CD14-positive monocyte (primary cell): ENCODE measurements around the gene FANCI. TPM values are rescaled to one million over a fixed set of nuclear protein-coding genes. Genes with fewer than 3 reads are reported as not detected.

Experiments used
- DNase-seq, 3 donors: peaks; one replicate each; pipeline ENCODE4 v3.0.0-alpha.2; 2011 to 2022
- H2AFZ ChIP-seq: 2 replicates; pipeline ENCODE4 v1.6.0; 2012; ENCODE audit warnings: mild to moderate bottlenecking, low read depth, low read length, inconsistent platforms; ENCODE audit not compliant: insufficient read depth, poor library complexity, severe bottlenecking
- H3K27ac ChIP-seq, 2 donors: 1 replicate in 1 of 2; 2 replicates in 1 of 2; pipeline ENCODE4 v1.5.1; 2012 to 2013; ENCODE audit warnings: low read length in 2 of 2, control low read depth in 1 of 2, inconsistent platforms in 1 of 2, low read depth in 1 of 2, mild to moderate bottlenecking in 1 of 2
- H3K27me3 ChIP-seq, 2 donors: one replicate each; pipeline versions ENCODE4 v1.6.0 to v1.6.1; 2011 to 2013; ENCODE audit warnings: low read length in 2 of 2; ENCODE audit not compliant: control insufficient read depth in 2 of 2, insufficient read depth in 2 of 2
- H3K36me3 ChIP-seq, 2 donors: replicated peaks in 1 of 2; 1 replicate in 1 of 2; 2 replicates in 1 of 2; pipeline versions ENCODE4 v1.5.1 to v1.6.1; 2012 to 2013; ENCODE audit warnings: low read length in 2 of 2, control low read depth in 1 of 2, inconsistent platforms in 1 of 2, mild to moderate bottlenecking in 1 of 2; ENCODE audit not compliant: insufficient read depth in 2 of 2, control insufficient read depth in 1 of 2
- H3K4me1 ChIP-seq, 2 donors: 1 replicate in 1 of 2; 2 replicates in 1 of 2; pipeline versions ENCODE4 v1.5.1 to v1.6.1; 2012 to 2013; ENCODE audit warnings: low read length in 2 of 2, control low read depth in 1 of 2, inconsistent platforms in 1 of 2, mild to moderate bottlenecking in 1 of 2, moderate library complexity in 1 of 2; ENCODE audit not compliant: insufficient read depth in 2 of 2, control insufficient read depth in 1 of 2
- H3K4me2 ChIP-seq: replicated peaks from 2 replicates; pipeline ENCODE3; 2012; ENCODE audit warnings: low read length, moderate library complexity, mild to moderate bottlenecking; ENCODE audit not compliant: poor library complexity, severe bottlenecking; ENCODE audit errors: extremely low read depth
- H3K4me3 ChIP-seq, 3 experiments: fragments of 200-600 bp in 1 of 3; sonication (generic) in 1 of 3; replicated peaks in 1 of 3; 1 replicate in 2 of 3; 2 replicates in 1 of 3; pipeline ENCODE4 v1.5.1; 2011 to 2013; ENCODE audit warnings: low read length in 3 of 3, mild to moderate bottlenecking in 3 of 3, control low read depth in 2 of 3, low read depth in 2 of 3, inconsistent platforms in 1 of 3, moderate library complexity in 1 of 3
- H3K79me2 ChIP-seq: 2 replicates; pipeline ENCODE4 v1.6.0; 2012; ENCODE audit warnings: mild to moderate bottlenecking, control low read depth, inconsistent platforms, low read length, moderate library complexity; ENCODE audit not compliant: insufficient read depth
- H3K9ac ChIP-seq: 2 replicates; pipeline ENCODE4 v1.6.0; 2017; ENCODE audit warnings: low read length, mild to moderate bottlenecking; ENCODE audit not compliant: insufficient read depth, poor library complexity, severe bottlenecking
- H3K9me3 ChIP-seq, 2 donors: replicated peaks in 1 of 2; 1 replicate in 1 of 2; 2 replicates in 1 of 2; pipeline versions ENCODE4 v1.5.1 to v1.6.1; 2012 to 2013; ENCODE audit warnings: low read length in 2 of 2, control low read depth in 1 of 2; ENCODE audit not compliant: control insufficient read depth in 1 of 2, insufficient read depth in 1 of 2
- H4K20me1 ChIP-seq: 2 replicates; pipeline ENCODE4 v1.6.0; 2012; ENCODE audit warnings: mild to moderate bottlenecking, low read length, control low read depth, moderate library complexity; ENCODE audit not compliant: insufficient read depth
- H3K27ac Mint-ChIP-seq, 7 donors: one replicate each; pipeline ENCODE4 v1.8.0; 2020; ENCODE audit warnings: mild to moderate bottlenecking in 7 of 7, mixed read lengths in 7 of 7, moderate library complexity in 6 of 7, inconsistent platforms in 2 of 7
- H3K27me3 Mint-ChIP-seq, 3 donors: one replicate each; pipeline ENCODE4 v1.8.0; 2021 to 2022; ENCODE audit warnings: low read depth in 3 of 3, mild to moderate bottlenecking in 3 of 3, mixed read lengths in 3 of 3, moderate library complexity in 3 of 3, inconsistent platforms in 1 of 3
- H3K36me3 Mint-ChIP-seq, 2 donors: one replicate each; pipeline ENCODE4 v1.8.0; 2020; ENCODE audit warnings: mixed read lengths in 2 of 2, inconsistent platforms in 1 of 2, mild to moderate bottlenecking in 1 of 2
- H3K4me1 Mint-ChIP-seq: one replicate; pipeline ENCODE4 v1.8.0; 2020; ENCODE audit warnings: mild to moderate bottlenecking, mixed read lengths
- H3K4me3 Mint-ChIP-seq, 2 donors: one replicate each; pipeline ENCODE4 v1.8.0; 2020; ENCODE audit warnings: mild to moderate bottlenecking in 2 of 2, mixed read lengths in 2 of 2, moderate library complexity in 1 of 2
- H3K9me3 Mint-ChIP-seq, 7 donors: one replicate each; pipeline ENCODE4 v1.8.0; 2020 to 2022; ENCODE audit warnings: mixed read lengths in 7 of 7, mild to moderate bottlenecking in 6 of 7, moderate library complexity in 6 of 7, inconsistent platforms in 2 of 7
- WGBS: methylation state at CpG from one replicate; pipeline ENCODE4 v1.1.5; 2013; ENCODE audit warnings: missing lambda C conversion rate; ENCODE audit not compliant: insufficient coverage; 5-methylcytosine and 5-hydroxymethylcytosine counted together
- intact Hi-C, 2 donors: fragments of 100-400 bp; cut with micrococcal nuclease; formaldehyde crosslinking; loops; one replicate each; pipeline versions ENCODE4 v1.15.0 to v1.15.1; 2023
- polyA plus RNA-seq, 3 donors: library from polyadenylated mRNA; depleted of rRNA in 1 of 3; unstranded in 2 of 3; stranded (reverse) in 1 of 3; fragments of 300-500 nt in 2 of 3; fragments of >200 nt in 1 of 3; fragmentation: Illumina TruSeq in 2 of 3; gene quantifications; 1 replicate in 2 of 3; 2 replicates in 1 of 3; pipeline ENCODE4 v1.2.3, GENCODE V29; 2012 to 2021
- TF ChIP-seq, protein P1 (sequence below): fragments of 200-600 bp; IDR thresholded peaks from one replicate; pipeline ENCODE4 v1.8.0; 2022; ENCODE audit warnings: antibody characterized with exemption, mild to moderate bottlenecking

The FANCI gene
- polyA plus RNA-seq, 3 donors = 1.4 to 2.6 (median 1.5) TPM

DNA sequence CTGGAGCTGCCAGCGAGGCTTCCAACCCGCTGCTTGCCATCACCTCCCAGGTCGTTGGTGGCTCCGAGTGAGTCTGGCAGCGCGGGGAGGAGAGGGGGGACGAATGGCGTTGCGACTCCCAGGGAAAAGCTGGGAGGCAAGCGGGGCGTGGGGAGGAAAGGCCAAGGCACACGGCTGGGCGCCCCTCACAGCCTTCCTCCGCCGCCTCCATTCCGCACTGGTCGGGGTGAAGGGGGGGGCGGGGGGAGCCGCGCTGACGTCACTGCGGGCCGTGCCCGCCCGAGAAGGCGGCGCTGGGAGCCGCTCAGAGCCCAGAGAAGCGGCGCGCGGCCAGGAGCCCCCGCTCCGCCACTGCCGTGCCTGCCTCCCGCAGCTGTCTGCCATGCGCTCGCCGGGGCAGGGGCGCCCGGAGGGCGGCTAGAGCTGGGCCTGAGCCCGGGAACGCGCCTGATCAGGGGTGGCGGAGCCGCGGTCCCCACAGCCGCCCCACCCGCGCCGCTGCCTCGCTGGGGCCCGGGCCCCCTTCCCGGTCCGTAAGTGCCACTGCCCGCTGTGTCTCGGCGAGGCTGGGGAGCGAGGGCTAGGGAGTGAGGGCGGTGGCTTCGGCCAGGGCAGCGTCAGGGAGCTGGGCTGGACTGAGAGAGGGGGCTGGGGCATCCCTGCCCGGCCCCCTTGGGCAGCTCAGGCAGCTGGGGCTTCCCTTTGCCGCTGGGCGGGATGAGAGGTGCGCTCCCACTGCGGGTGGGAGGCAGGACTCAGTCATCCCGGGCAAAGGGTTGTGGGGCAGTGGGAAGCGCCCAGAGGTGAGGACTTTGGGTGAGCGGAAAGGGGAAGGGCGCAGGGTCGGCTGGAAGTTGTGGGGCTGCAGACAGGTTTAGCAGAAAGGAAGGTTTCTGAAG is 118.7 kb downstream of the FANCI start:
- H3K79me2 ChIP-seq = no peaks in the 10 kb centered on the region
- H3K9ac ChIP-seq = no peak overlapping the region
- H3K27ac ChIP-seq = no peak overlapping the region
- peaks cover 86 to 99% (median 92%) of the 10 kb centered on the region in 3 donors for H3K27me3 Mint-ChIP-seq
- TF ChIP-seq, protein P1, sequence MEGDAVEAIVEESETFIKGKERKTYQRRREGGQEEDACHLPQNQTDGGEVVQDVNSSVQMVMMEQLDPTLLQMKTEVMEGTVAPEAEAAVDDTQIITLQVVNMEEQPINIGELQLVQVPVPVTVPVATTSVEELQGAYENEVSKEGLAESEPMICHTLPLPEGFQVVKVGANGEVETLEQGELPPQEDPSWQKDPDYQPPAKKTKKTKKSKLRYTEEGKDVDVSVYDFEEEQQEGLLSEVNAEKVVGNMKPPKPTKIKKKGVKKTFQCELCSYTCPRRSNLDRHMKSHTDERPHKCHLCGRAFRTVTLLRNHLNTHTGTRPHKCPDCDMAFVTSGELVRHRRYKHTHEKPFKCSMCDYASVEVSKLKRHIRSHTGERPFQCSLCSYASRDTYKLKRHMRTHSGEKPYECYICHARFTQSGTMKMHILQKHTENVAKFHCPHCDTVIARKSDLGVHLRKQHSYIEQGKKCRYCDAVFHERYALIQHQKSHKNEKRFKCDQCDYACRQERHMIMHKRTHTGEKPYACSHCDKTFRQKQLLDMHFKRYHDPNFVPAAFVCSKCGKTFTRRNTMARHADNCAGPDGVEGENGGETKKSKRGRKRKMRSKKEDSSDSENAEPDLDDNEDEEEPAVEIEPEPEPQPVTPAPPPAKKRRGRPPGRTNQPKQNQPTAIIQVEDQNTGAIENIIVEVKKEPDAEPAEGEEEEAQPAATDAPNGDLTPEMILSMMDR = no peak
- H3K4me1 Mint-ChIP-seq = peaks cover 56% of the 10 kb centered on the region
- no peaks in the 10 kb centered on the region for H3K36me3 ChIP-seq
- H3K9me3 ChIP-seq = peaks cover 4 to 38% of the 10 kb centered on the region in 2 donors
- no peak overlapping the region for H2AFZ ChIP-seq
- H3K27ac Mint-ChIP-seq = no peak overlapping the region
- peaks cover 10 to 25% of the 10 kb centered on the region in 2 donors for H3K36me3 Mint-ChIP-seq
- peaks cover 2 to 34% (median 19%) of the 10 kb centered on the region in 7 donors for H3K9me3 Mint-ChIP-seq
- H3K4me3 ChIP-seq = peak overlapping the region in 1 of 3 experiments; percentile 3
- WGBS = 5% methylated on average over 53 of the region's 73 CpGs
- intact Hi-C loops = loop anchor here (5.0 kb wide), 2 partner anchors 35 to 45 kb away; no protein-coding TSS in a partner anchor
- peaks cover 38 to 51% of the 10 kb centered on the region in 2 donors for H3K4me1 ChIP-seq
- no peak for DNase-seq
- H3K4me2 ChIP-seq = peak overlapping the region; percentile 43
- peaks cover 73 to 95% of the 10 kb centered on the region in 2 donors for H3K27me3 ChIP-seq
- H4K20me1 ChIP-seq = peaks cover 37% of the 10 kb centered on the region
- H3K4me3 Mint-ChIP-seq = peak overlapping the region in 1 of 2 donors; percentile 93

DNA sequence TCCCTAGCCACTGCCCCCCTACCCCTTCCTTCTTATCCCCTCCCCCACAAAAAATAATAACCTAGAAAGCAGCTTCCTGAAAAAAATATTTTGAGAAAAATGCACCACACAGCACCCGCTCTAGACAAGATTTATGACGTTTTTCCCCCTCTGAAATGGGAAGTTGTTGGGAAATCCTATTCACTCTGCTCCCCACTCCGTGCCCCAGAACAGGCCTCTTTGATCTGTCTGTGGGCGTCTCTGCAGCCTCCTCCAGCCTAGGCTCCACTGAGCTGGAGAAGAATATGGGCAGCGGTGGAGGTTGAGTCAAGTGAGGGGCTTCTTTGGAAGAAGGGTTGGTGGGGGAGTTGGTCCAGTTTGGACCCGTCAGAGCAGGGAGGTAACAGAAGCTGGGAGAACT is 119.4 kb downstream of the FANCI start:
- H3K27ac Mint-ChIP-seq = peak overlapping the region in 6 of 7 donors; percentile 11 to 80 (median 76)

More for the DNA sequence above, 119.4 kb downstream of the FANCI start:
- H3K27me3 ChIP-seq = peaks cover 72 to 95% of the 10 kb centered on the region in 2 donors
- no peak overlapping the region for H3K27ac ChIP-seq
- peaks cover 10 to 25% of the 10 kb centered on the region in 2 donors for H3K36me3 Mint-ChIP-seq
- peaks cover 37% of the 10 kb centered on the region for H4K20me1 ChIP-seq
- H3K27me3 Mint-ChIP-seq = peaks cover 86 to 99% (median 94%) of the 10 kb centered on the region in 3 donors
- H3K9me3 Mint-ChIP-seq = peaks cover 3 to 38% (median 20%) of the 10 kb centered on the region in 7 donors
- DNase-seq = peak; percentile 39 to 70 (median 66)
- H3K4me2 ChIP-seq = peak overlapping the region; percentile 43
- peaks cover 57% of the 10 kb centered on the region for H3K4me1 Mint-ChIP-seq
- peaks cover 4 to 38% of the 10 kb centered on the region in 2 donors for H3K9me3 ChIP-seq
- H2AFZ ChIP-seq = no peak overlapping the region
- intact Hi-C loops = loop anchor here (5.0 kb wide), 2 partner anchors 34 to 44 kb away; no protein-coding TSS in a partner anchor
- 0% methylated on average over 2 of the region's 6 CpGs for WGBS
- H3K4me3 ChIP-seq = peak overlapping the region in 1 of 3 experiments; percentile 3
- H3K4me1 ChIP-seq = peaks cover 41 to 57% of the 10 kb centered on the region in 2 donors
- TF ChIP-seq, protein P1 = no peak
- H3K4me3 Mint-ChIP-seq = peak overlapping the region; percentile 11 to 93
- no peaks in the 10 kb centered on the region for H3K36me3 ChIP-seq
- H3K79me2 ChIP-seq = no peaks in the 10 kb centered on the region
- no peak overlapping the region for H3K9ac ChIP-seq
